Nephron (organoid): Measurements from ENCODE around the gene FRMD1.

Experiments used
- H3K27ac Mint-ChIP-seq, 3 experiments: 2 replicates each; pipeline ENCODE4 v1.8.0; 2020; ENCODE audit warnings: mixed read lengths in 3 of 3, mild to moderate bottlenecking in 2 of 3, moderate library complexity in 1 of 3
- H3K27me3 Mint-ChIP-seq: 2 replicates; pipeline ENCODE4 v1.8.0; 2021; ENCODE audit warnings: low read depth, mild to moderate bottlenecking, moderate library complexity, mixed read lengths
- H3K36me3 Mint-ChIP-seq: 2 replicates; pipeline ENCODE4 v1.8.0; 2020; ENCODE audit warnings: low read depth, mixed read lengths
- H3K4me1 Mint-ChIP-seq: 2 replicates; pipeline ENCODE4 v1.8.0; 2020; ENCODE audit warnings: mixed read lengths
- H3K4me3 Mint-ChIP-seq, 3 experiments: 2 replicates each; pipeline ENCODE4 v1.8.0; 2020; ENCODE audit warnings: mild to moderate bottlenecking in 3 of 3, mixed read lengths in 3 of 3, moderate library complexity in 2 of 3
- H3K9me3 Mint-ChIP-seq: 2 replicates; pipeline ENCODE4 v1.8.0; 2020; ENCODE audit warnings: mixed read lengths
- CTCF ChIP-seq, 3 experiments: fragments of 200-600 bp; sonication (generic); IDR thresholded peaks; one replicate each; pipeline ENCODE4 v1.5.0; 2021; ENCODE audit warnings: antibody characterized with exemption in 3 of 3; ENCODE audit not compliant: unreplicated experiment in 3 of 3

Gene FRMD1

GRCh38 chr6:168124921-168125320 is 45.9 kb upstream of the FRMD1 start:
- Mint-ChIP-seq H3K27me3 (peaks cover 16% of the 10 kb centered on the region), H3K4me1 (peaks cover 5% of the 10 kb centered on the region), H3K9me3 (no peaks in the 10 kb centered on the region), H3K4me3 (no peak overlapping the region), H3K27ac (no peak overlapping the region), H3K36me3 (no peaks in the 10 kb centered on the region)
- no peak for TF ChIP-seq CTCF (IDR thresholded peaks at IDR 0.05; ENCODE audit: unreplicated experiment in 3 of 3)

- Mint-ChIP-seq H3K27me3 (peaks cover 16% of the 10 kb centered on the region), H3K4me1 (peaks cover 5% of the 10 kb centered on the region), H3K36me3 (no peaks in the 10 kb centered on the region), H3K27ac (no peak overlapping the region), H3K4me3 (no peak overlapping the region), H3K9me3 (no peaks in the 10 kb centered on the region)
- no peak for TF ChIP-seq CTCF (IDR thresholded peaks at IDR 0.05; ENCODE audit: unreplicated experiment in 3 of 3)
Observed at GRCh38 chr6:168124158-168124557, 45.1 kb upstream of the FRMD1 start.

- H3K36me3 Mint-ChIP-seq = no peaks in the 10 kb centered on the region
- peaks cover 16% of the 10 kb centered on the region for H3K27me3 Mint-ChIP-seq
- no peak for TF ChIP-seq CTCF (IDR thresholded peaks at IDR 0.05; ENCODE audit: unreplicated experiment in 3 of 3)
- no peaks in the 10 kb centered on the region for H3K9me3 Mint-ChIP-seq
- H3K4me3 Mint-ChIP-seq = no peak overlapping the region
- H3K27ac Mint-ChIP-seq = no peak overlapping the region
- peaks cover 5% of the 10 kb centered on the region for H3K4me1 Mint-ChIP-seq
Observed at GRCh38 chr6:168123165-168123911, 44.3 kb upstream of the FRMD1 start.

- peaks cover 5% of the 10 kb centered on the region for H3K4me1 Mint-ChIP-seq
- no peaks in the 10 kb centered on the region for H3K36me3 Mint-ChIP-seq
- no peak overlapping the region for H3K27ac Mint-ChIP-seq
Observed at GRCh38 chr6:168122521-168122920, 43.5 kb upstream of the FRMD1 start.

GRCh38 chr6:168122011-168122410 is 43.0 kb upstream of the FRMD1 start:
- Mint-ChIP-seq H3K4me3 (no peak overlapping the region), H3K27ac (no peak overlapping the region), H3K4me1 (peaks cover 5% of the 10 kb centered on the region), H3K9me3 (no peaks in the 10 kb centered on the region), H3K27me3 (peaks cover 9% of the 10 kb centered on the region), H3K36me3 (no peaks in the 10 kb centered on the region)
- no peak for TF ChIP-seq CTCF (IDR thresholded peaks at IDR 0.05; ENCODE audit: unreplicated experiment in 3 of 3)

More at GRCh38 chr6:168122521-168122920, 43.5 kb upstream of the FRMD1 start:
- Mint-ChIP-seq H3K9me3 (no peaks in the 10 kb centered on the region), H3K27me3 (peaks cover 12% of the 10 kb centered on the region), H3K4me3 (no peak overlapping the region)
- TF ChIP-seq CTCF (IDR thresholded peaks at IDR 0.05; ENCODE audit: unreplicated experiment in 3 of 3) = no peak

GRCh38 chr6:168121303-168121665 is 42.3 kb upstream of the FRMD1 start:
- H3K9me3 Mint-ChIP-seq = no peaks in the 10 kb centered on the region
- peaks cover 7% of the 10 kb centered on the region for H3K27me3 Mint-ChIP-seq
- no peak overlapping the region for H3K27ac Mint-ChIP-seq
- no peak for TF ChIP-seq CTCF (IDR thresholded peaks at IDR 0.05; ENCODE audit: unreplicated experiment in 3 of 3)
- peaks cover 3% of the 10 kb centered on the region for H3K4me1 Mint-ChIP-seq
- no peak overlapping the region for H3K4me3 Mint-ChIP-seq
- H3K36me3 Mint-ChIP-seq = no peaks in the 10 kb centered on the region
